GM18505 (cell line): ENCODE results near the gene TSPEAR.
"Not testable (repeated sequence)": the region's sequence is repeated elsewhere in the genome, so short reads cannot be mapped to it uniquely, and the experiment has no call there.

ENCODE experiments used
- ATAC-seq: cut with Tn5 transposase; IDR thresholded peaks from one replicate; pipeline ENCODE4 v1.9.1; 2021; ENCODE audit not compliant: unreplicated experiment
- POLR2A ChIP-seq: IDR thresholded peaks from 4 replicates; pipeline ENCODE4 v1.6.1; 2011; ENCODE audit warnings: borderline replicate concordance; ENCODE audit not compliant: insufficient read depth, insufficient read length; ENCODE audit errors: extremely low read depth

The TSPEAR gene

DNA sequence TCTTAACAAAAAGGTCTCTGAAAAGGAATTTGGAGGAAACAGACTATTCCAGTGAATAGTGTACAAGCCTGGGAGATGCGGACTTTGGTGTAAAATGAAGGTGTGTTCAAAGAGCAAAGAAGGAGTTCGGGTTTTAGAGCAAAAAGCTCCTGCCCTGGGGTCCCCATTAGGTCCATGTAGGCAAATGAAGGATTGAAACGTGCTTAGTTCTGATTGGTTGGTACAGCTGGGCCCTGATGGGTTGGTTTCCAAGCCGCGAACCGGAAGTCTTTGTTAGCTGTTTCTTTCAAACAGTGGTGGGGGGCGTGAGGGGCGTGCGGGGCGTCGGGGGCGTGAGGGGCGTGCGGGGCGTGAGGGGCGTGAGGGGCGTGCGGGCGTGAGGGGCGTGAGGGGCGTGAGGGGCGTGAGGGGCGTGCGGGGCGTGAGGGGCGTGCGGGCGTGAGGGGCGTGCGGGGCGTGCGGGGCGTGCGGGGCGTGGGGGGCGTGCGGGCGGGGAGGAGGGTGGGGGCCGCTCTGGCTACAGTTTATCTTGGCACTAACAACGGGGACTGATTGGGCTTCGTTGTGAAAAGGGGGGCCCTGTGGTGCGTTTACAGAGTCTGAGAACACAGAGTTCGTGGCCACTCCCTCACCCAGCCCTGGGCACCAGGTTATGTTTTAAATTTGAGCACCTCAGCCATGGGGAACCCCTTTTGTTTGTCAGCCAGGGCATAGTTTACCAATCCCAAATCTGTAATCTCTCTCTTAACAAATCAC, 226.7 kb downstream of the TSPEAR start:
- no peak for TF ChIP-seq POLR2A
- ATAC-seq, result no peak

DNA sequence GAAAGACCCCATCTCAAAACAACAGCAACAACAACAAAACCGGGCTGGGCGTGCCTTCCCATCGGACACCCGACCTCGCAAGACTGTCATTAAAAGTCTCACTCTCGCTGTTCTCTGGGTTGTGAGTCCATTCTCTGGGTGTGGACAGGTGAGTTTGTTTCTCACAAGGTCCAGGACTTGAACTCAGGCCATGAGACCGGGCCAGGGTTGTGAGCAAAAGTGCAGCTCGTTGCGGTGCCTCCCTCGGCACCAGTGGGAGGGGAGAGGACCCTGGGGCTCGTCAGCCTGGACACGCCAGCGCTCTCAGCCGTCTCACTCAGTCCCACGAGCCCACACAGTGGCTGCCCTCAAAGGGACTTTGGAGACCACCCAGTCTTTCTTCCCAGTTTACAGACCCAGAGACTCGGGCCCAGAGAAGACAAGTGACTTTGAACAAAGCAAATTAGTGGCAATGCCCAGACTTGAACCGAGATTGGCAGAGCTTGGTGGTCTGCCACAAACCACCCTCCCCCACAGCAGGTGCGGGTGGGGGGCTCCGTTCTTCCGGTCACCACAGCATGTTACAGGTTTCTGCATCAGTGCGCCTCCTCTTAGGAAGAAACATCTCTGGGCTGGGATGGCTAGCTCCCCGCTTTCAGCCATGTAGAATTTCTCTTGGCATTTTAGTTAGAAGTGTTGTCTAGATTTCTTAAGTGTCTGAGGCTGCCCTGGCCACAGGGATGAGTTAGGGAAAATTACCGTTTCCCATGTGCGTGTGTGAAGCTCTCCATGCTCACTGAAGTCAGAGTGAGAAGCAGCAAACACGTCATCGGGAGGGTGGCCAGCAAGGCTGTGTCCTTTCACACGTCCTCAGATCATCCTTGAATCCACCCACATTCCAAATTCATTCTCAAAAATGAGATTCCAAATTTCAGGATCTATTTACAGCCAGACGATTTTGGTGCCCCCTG, 227.8 kb downstream of the TSPEAR start:
- ATAC-seq, result no peak
- no peak for TF ChIP-seq POLR2A

DNA sequence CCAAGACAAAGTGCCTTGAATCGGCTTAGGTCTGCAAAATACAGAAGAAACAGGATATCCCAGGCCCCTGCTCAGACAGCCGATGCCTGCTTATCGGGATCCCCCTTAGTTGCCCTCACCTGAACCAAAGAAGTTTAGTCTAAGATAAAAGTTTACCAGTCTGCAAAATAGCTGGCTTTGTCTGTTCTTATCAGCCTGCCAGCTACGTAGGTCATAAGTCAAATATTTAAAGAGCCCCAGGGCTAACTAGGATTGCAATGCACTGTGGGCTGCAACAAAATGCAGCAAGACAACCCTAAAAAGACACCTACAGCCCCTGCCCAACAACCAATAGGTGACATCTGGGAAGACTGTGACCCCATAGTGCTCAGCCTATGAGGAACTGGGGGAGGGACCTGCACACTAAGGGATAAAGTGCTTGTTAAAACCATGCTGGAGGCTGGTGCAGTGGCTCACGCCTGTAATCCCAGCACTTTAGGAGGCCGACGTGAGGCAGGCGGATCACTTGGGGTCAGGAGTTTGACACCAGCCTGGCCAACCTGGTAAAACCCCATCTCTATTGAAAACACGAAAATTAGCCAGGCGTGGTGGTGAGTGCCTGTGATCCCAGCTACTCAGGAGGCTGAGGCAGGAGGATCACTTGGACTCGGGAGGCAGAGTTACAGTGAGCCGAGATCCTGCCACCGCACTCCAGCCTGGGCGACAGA, 228.6 kb downstream of the TSPEAR start:
- no peak for TF ChIP-seq POLR2A
- no peak for ATAC-seq

DNA sequence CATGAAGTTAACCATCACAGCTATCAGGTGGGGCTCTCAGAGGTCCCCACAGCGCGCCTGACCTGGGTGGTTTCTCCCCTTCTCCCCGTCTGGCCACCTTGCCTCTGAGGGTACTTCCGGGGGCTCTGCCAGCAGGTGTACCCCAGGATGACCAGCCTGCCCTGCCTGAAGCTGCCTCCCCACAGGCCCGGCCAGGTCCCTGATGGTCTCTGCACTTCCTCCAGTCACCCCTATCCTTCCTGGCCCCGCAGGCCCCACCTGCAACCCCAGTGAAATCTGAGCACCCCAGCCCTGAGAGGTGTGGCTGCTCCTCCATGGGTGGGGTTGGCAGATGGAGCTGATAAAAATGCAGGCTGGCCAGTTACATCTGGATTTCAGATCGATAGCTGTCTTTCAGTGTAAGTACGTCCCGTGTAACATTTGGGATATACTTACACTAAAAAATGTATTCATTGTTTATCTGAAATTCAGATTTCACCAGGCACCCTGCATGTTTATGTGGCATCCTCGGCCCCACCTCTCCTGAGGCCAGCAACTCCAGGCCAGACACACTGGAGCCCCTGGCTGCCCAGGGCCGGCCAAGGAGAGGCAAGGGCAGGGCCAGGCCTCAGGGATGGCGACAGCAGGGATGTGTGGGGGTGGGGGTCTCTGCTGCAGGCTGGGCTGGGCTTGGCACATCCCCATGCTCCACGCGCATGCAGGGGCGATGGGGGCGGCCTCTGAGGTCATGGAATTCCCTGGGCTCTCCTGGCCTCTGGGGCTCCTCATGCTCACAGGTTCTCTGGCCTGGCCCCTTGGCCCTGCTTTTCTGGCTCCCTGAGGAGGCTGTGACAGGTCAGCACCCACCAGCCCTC, 230.9 kb downstream of the TSPEAR start:
- no peak for ATAC-seq
- TF ChIP-seq POLR2A, result no peak

DNA sequence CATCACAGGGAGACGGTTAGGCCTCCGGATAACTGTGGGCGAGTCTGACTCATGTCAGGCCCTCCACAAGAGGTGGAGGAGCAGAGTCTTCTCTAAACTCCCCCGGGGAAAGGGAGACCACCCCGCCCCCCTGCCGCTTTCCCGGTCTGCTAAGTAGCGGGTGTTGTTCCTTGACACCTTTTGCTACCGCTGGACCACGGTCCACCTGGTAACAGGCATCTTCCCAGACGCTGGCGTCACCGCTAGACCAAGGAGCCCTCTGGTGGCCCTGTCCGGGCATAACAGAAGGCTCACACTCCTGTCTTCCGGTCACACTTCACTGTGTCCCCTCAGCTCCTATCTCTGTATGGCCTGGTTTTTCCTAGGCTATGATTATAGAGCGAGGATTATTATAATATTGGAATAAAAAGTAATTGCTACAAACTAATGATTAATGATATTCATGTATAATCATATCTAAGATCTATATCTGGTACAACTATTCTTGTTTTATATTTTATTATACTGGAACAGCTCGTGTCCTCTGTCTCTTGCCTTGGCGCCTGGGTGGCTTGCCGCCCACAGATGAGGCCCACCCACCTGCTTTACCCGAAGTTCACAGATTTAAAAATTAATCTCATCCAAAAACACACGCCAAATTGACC, 231.7 kb downstream of the TSPEAR start:
- not testable (repeated sequence) for ATAC-seq

DNA sequence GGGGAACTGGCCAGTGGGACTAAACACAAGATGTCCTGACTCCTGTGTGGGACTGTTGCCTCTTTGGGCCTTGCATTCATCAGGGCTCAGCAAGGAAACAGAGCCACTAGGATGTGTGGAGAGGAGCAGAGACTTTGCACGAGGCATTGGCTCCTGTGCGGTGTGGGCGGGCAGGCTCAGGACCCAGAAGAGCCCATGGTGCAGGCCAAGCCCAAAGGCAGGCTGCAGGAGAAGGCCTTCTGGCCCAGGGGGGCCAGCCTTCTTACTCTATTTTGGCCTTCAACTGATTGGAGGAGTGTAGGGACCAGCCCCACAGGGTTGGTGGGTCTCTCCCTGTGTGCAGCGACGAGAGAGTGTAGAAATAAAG, 232.6 kb downstream of the TSPEAR start:
- no peak for TF ChIP-seq POLR2A
- no peak for ATAC-seq

DNA sequence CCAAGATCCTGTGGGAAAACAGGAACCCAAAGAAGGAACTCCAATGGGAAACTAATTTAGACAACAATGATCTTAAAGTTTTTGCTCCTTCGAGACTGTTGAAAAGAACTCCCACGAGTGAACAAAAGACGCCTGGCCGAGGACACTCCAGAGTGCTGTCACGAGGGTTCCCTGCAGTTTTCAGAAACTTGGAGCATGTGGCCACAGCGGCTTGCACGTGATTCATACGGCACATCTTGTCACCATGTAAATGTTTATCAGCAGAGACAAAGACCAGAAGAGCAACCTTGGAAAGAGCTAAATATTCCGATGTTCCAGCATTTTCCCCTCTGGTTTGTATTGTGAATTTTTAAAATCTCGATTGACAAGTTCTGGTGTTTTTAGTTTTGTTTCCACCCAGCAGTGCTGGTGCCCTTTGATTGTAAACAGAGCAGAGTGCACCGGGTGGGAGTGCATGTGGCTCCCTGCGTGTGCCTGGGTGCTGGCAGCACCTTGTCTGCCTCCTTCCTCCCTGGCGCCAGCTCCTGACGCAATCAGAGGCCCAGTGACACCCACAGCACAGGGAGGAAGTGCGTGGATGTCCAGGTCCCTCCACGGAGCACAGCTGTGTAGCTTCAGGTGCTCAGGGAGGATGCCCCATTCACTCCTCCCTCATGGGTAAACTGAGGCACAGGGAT, 233.1 kb downstream of the TSPEAR start:
- no peak for ATAC-seq
- no peak for TF ChIP-seq POLR2A

DNA sequence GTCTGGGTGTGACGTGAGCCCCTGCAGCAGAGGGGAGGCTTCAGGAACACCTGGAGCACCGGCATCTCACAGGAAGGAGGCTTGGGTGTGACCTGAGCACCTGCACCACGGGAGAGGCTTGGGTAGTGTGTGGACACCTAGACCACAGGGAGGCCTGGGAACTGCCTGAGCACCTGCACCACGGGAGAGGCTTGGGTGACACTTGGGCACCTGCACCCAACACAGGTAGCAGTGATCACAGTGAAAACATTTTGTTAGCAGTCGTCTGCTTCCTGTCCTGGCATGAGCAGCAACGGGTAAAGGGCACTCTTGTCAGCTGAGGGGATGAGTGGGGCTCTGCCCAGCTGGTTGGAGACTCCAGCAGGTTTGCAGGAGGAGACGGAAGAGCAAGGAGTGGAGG, 233.7 kb downstream of the TSPEAR start:
- no peak for ATAC-seq
- TF ChIP-seq POLR2A, result no peak

DNA sequence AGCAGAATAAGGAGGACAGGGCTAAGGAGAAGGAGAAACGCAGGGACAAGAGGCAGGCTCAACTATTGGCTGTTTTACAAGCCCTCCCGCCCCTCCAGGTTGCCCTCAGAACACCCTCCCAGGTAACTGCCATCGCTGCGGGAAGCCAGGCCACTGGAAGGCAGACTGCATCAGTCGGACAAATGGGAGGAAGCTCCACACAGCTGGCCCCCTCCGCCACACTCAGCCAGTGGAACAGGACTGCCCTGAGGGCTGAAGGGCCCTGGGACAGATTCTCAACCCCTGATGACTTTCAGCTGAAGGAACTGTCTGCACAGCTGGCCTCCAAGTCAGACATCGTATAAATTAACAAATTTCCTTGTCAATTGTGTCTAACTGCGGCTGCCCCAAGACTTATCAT, 234.2 kb downstream of the TSPEAR start:
- ATAC-seq, result no peak
- no peak for TF ChIP-seq POLR2A

DNA sequence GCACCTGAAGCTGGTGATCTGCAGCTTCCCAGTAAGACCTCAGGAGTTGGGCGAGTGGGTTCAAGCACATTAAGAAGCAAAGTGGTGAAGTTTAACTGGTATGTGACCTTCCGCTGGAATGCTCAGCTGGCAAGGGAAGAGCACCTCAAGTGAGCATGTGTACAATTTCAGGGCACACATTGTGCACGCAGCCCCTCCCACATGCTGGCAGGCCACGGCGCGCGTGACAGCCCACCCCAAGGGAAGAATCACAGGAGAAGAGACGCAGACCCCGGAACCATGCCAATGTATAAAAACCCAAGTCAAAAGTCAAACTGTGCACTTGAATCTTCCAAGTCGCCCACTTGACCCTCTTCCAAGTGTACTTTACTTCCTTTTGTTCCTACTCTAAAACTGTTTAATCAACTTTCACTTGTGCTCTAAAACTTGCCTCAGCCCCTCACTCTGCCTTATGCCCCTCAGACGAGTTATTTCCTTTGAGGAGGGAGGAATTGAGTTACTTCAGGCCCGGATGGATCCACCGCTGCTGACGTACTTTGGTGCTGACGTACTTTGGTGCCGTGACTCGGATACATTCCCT, 236.0 kb downstream of the TSPEAR start:
- no peak for ATAC-seq
- no peak for TF ChIP-seq POLR2A

DNA sequence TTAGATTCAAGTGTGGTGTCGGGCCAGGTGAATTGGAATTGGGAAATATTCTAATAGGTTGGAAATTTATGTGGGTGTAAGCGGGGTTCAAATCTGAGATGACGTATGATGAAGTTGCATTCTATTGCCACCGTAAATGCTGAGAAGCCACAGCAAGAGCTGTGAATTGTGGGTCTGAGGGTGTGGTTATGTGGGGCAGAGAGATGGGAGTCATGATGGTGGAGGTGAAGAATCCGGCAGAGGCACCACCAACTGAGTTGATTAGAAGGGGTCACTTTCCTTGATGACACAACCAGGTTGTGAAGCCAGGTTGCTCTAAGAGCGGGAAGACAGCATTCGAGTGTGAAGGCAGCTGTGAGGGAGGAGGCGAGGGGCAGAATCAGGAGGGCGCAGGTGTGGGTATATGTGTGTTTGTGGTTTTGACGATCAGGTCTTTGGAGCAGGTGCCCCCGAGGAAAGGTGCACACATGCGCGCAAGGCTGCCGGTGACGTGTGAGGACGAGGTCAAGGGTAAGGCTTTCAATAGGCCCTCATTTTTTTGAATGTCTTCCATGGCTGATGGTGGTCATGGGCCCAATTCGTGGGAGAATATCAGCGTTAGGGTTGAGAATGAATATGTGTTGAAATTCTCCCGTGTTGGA, 237.3 kb downstream of the TSPEAR start:
- TF ChIP-seq POLR2A, result no peak
- ATAC-seq, result no peak
